Natural killer cell (primary cell): ENCODE data around the gene CIDEA. TPM values are rescaled to one million over a fixed set of nuclear protein-coding genes. Genes with fewer than 3 reads are reported as not detected.

Source experiments
- ATAC-seq, 3 donors: fragments of 150-1000 bp in 2 of 3; fragments of 200-7000 bp in 1 of 3; cut with Tn5 transposase; 1 replicate in 1 of 3; 2 replicates in 2 of 3; pipeline ENCODE4 v1.10.0; 2021; ENCODE audit warnings: mild to moderate bottlenecking in 2 of 3, moderate library complexity in 2 of 3
- DNase-seq, 2 donors: peaks; one replicate each; pipeline versions ENCODE4 v3.0.0 to v3.0.0-alpha.2; 2013 to 2021; ENCODE audit warnings: mixed read lengths in 1 of 2
- H3K27ac ChIP-seq: one replicate; pipeline ENCODE4 v1.5.1; 2013; ENCODE audit warnings: mild to moderate bottlenecking, low read length
- H3K27me3 ChIP-seq: one replicate; pipeline ENCODE4 v1.6.1; 2013; ENCODE audit warnings: low read length; ENCODE audit not compliant: control insufficient read depth, insufficient read depth
- H3K36me3 ChIP-seq: one replicate; pipeline ENCODE4 v1.6.1; 2013; ENCODE audit warnings: low read length; ENCODE audit not compliant: control insufficient read depth, insufficient read depth
- H3K4me1 ChIP-seq: one replicate; pipeline ENCODE4 v1.6.1; 2013; ENCODE audit warnings: low read length; ENCODE audit not compliant: control insufficient read depth, insufficient read depth
- H3K4me3 ChIP-seq: one replicate; pipeline ENCODE4 v1.5.1; 2013; ENCODE audit warnings: low read length
- H3K9me3 ChIP-seq: one replicate; pipeline ENCODE4 v1.6.1; 2013; ENCODE audit warnings: low read length; ENCODE audit not compliant: control insufficient read depth, insufficient read depth
- H3K27ac Mint-ChIP-seq, 2 donors: one replicate each; pipeline ENCODE4 v1.8.0; 2022; ENCODE audit warnings: mild to moderate bottlenecking in 2 of 2, mixed read lengths in 2 of 2, moderate library complexity in 1 of 2
- H3K27me3 Mint-ChIP-seq, 2 donors: one replicate each; pipeline ENCODE4 v1.8.0; 2022; ENCODE audit warnings: low read depth in 2 of 2, mixed read lengths in 2 of 2
- H3K36me3 Mint-ChIP-seq: one replicate; pipeline ENCODE4 v1.8.0; 2022; ENCODE audit warnings: mixed read lengths
- H3K4me1 Mint-ChIP-seq, 2 donors: one replicate each; pipeline ENCODE4 v1.8.0; 2022; ENCODE audit warnings: mixed read lengths in 2 of 2
- H3K4me3 Mint-ChIP-seq: one replicate; pipeline ENCODE4 v1.8.0; 2022; ENCODE audit warnings: mild to moderate bottlenecking, moderate library complexity, mixed read lengths
- H3K9me3 Mint-ChIP-seq, 2 donors: one replicate each; pipeline ENCODE4 v1.8.0; 2022; ENCODE audit warnings: mixed read lengths in 2 of 2
- CTCF ChIP-seq: fragments of 200-600 bp; IDR thresholded peaks from one replicate; pipeline ENCODE4 v1.8.0; 2022; ENCODE audit warnings: antibody characterized with exemption
- WGBS: methylation state at CpG from one replicate; pipeline ENCODE4 v1.1.7; 2013; ENCODE audit warnings: missing lambda C conversion rate; ENCODE audit not compliant: insufficient coverage; 5-methylcytosine and 5-hydroxymethylcytosine counted together
- intact Hi-C: fragments of 100-400 bp; cut with micrococcal nuclease; formaldehyde crosslinking; loops from one replicate; pipeline ENCODE4 v1.14.2; 2022
- total RNA-seq, 4 donors: library from RNA; stranded (reverse); fragments of 120-200 nt in 1 of 4; gene quantifications; one replicate each; pipeline versions ENCODE4 v1.2.3 to v1.2.4, GENCODE V29; 2013 to 2022

The CIDEA gene
- total RNA-seq, 3 donors from 2014 or later (not counting 1 experiment from before 2014, with no cell fraction given), result not detected

- peaks cover 37 to 46% of the 10 kb centered on the region in 2 donors for H3K27me3 Mint-ChIP-seq
- Histone ChIP-seq H3K27ac (no peak overlapping the region), H3K27me3 (peaks cover 7% of the 10 kb centered on the region), H3K36me3 (no peaks in the 10 kb centered on the region), H3K9me3 (no peaks in the 10 kb centered on the region), H3K4me1 (no peaks in the 10 kb centered on the region), H3K4me3 (no peak overlapping the region)
- H3K27ac Mint-ChIP-seq, result no peak overlapping the region
- intact Hi-C loops, result no loop called here
- TF ChIP-seq CTCF, result no peak
- no peaks in the 10 kb centered on the region for H3K4me1 Mint-ChIP-seq
- DNase-seq (no peak), ATAC-seq (no peak)
- no peaks in the 10 kb centered on the region for H3K9me3 Mint-ChIP-seq
- no peaks in the 10 kb centered on the region for H3K36me3 Mint-ChIP-seq
- 75% methylated on average over 13 of the region's 13 CpGs for WGBS
- no peak overlapping the region for H3K4me3 Mint-ChIP-seq
Observed at GRCh38 chr18:12248926-12249720, 5.0 kb upstream of the CIDEA start.

- Mint-ChIP-seq H3K4me1 (no peaks in the 10 kb centered on the region), H3K4me3 (no peak overlapping the region), H3K36me3 (no peaks in the 10 kb centered on the region), H3K27me3 (peaks cover 44 to 61% of the 10 kb centered on the region in 2 donors), H3K9me3 (no peaks in the 10 kb centered on the region), H3K27ac (no peak overlapping the region)
- H3K27me3 ChIP-seq, result peaks cover 9% of the 10 kb centered on the region
- H3K36me3 ChIP-seq, result no peaks in the 10 kb centered on the region
- DNase-seq, result no peak
- H3K4me1 ChIP-seq, result no peaks in the 10 kb centered on the region
- H3K27ac ChIP-seq, result no peak overlapping the region
- no peak overlapping the region for H3K4me3 ChIP-seq
- no peak for ATAC-seq
- no peak for TF ChIP-seq CTCF
- no peaks in the 10 kb centered on the region for H3K9me3 ChIP-seq
- intact Hi-C loops, result no loop called here
- WGBS, result 89% methylated on average over 11 of the region's 11 CpGs
Observed at GRCh38 chr18:12251311-12251710, 2.9 kb upstream of the CIDEA start.

- no peaks in the 10 kb centered on the region for H3K4me1 Mint-ChIP-seq
- no peak overlapping the region for H3K27ac Mint-ChIP-seq
- H3K9me3 Mint-ChIP-seq, result no peaks in the 10 kb centered on the region
- H3K27me3 Mint-ChIP-seq, result peaks cover 49 to 69% of the 10 kb centered on the region in 2 donors
- H3K36me3 ChIP-seq, result no peaks in the 10 kb centered on the region
- intact Hi-C loops, result no loop called here
- no peaks in the 10 kb centered on the region for H3K36me3 Mint-ChIP-seq
- TF ChIP-seq CTCF, result no peak
- no peak overlapping the region for H3K4me3 ChIP-seq
- no peaks in the 10 kb centered on the region for H3K4me1 ChIP-seq
- H3K27ac ChIP-seq, result no peak overlapping the region
- WGBS, result 87% methylated on average over 6 of the region's 6 CpGs
- ATAC-seq (no peak), DNase-seq (no peak)
- no peak overlapping the region for H3K4me3 Mint-ChIP-seq
- peaks cover 9% of the 10 kb centered on the region for H3K27me3 ChIP-seq
- no peaks in the 10 kb centered on the region for H3K9me3 ChIP-seq
Observed at GRCh38 chr18:12252061-12252460, 2.1 kb upstream of the CIDEA start.

GRCh38 chr18:12253027-12253426 lies 1.1 kb upstream of the CIDEA start:
- H3K27ac ChIP-seq, result no peak overlapping the region
- no peak overlapping the region for H3K4me3 ChIP-seq
- ATAC-seq, result no peak
- Mint-ChIP-seq H3K4me1 (no peaks in the 10 kb centered on the region), H3K4me3 (no peak overlapping the region), H3K36me3 (no peaks in the 10 kb centered on the region), H3K27ac (no peak overlapping the region), H3K9me3 (no peaks in the 10 kb centered on the region), H3K27me3 (peaks cover 50 to 79% of the 10 kb centered on the region in 2 donors)
- H3K27me3 ChIP-seq, result peaks cover 9% of the 10 kb centered on the region
- DNase-seq, result no peak
- no peaks in the 10 kb centered on the region for H3K36me3 ChIP-seq
- H3K4me1 ChIP-seq, result no peaks in the 10 kb centered on the region
- 38% methylated on average over 11 of the region's 11 CpGs for WGBS
- TF ChIP-seq CTCF, result no peak
- intact Hi-C loops, result no loop called here
- H3K9me3 ChIP-seq, result no peaks in the 10 kb centered on the region
